Esophagus mucosa (tissue), 1 donor: ENCODE data around the gene CAMK2N2. TPM values are rescaled to one million over a fixed set of nuclear protein-coding genes. Genes with fewer than 3 reads are reported as not detected.
A peak's percentile ranks its signal among the peaks of the same experiment; 100 is the strongest.
"Not testable (repeated sequence)": the region's sequence is repeated elsewhere in the genome, so short reads cannot be mapped to it uniquely, and the experiment has no call there.

Experiments
- ATAC-seq: fragments of 200-7000 bp; cut with Tn5 transposase; one replicate; pipeline ENCODE4 v1.9.1; 2020
- total RNA-seq: library from RNA; stranded (reverse); gene quantifications from one replicate; pipeline ENCODE4 v1.2.4, GENCODE V29; 2023
- donor health status: DM: yes; HTN: yes; CAD: no.

The CAMK2N2 gene
- total RNA-seq, 1 donor from 2014 or later, result 0.24 TPM

DNA sequence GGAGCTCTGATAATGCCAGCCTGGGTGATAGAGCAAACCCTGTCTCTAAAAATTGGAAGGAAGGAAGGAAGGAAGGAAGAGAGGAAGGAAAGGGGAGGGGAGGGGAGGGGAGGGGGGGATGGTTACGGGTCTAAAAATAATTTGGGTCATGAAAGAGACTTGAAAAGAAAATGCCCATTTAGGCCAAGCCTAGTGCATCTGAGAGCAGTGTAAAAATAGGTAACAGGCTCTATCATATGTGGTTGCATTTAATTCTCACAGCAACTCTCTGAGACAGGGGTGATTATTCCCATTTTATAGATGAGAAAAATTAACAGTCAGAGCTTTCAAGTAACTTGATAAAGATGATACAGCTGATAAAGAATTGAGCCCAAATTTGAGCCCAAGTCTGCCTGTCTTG is 10.9 kb upstream of the CAMK2N2 start:
- ATAC-seq, result no peak

DNA sequence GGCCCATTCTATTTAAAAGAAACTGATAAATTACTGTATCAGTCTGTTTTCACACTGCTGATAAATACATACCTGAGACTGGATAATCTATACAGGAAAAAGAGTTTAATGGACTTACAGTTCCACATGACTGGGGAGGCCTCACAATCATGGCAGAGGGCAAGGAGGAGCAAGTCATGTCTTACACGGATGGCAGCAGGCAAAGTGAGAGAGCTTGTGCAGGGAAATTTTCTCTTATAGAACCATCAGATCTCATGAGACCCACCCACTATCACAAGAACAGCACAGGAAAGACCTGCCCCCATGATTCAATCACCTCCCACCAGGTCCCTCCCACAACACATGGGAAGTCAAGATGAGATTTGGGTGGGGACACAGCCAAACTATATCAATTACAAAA is 5.9 kb upstream of the CAMK2N2 start:
- ATAC-seq, result not testable (repeated sequence)

DNA sequence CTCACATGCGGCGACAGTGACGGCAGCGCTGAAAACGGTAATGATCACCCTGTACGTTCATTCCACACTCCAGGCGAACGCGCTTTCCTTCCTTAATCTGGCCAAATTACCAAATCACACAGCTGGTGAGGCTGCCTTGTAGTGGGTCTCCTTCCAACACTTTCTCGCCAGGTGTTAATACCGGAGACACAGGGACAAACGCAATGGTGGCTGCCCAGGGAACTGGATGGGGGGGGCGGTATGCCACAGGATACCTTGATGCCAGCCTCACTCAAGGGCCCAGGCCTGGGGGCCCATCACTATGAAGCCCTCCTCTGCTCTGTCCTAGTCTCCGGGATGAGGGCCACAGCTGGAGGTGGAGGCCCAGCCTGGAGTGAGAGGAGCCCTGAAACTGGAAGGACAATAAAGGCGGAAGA is 1.4 kb upstream of the CAMK2N2 start:
- no peak for ATAC-seq

DNA sequence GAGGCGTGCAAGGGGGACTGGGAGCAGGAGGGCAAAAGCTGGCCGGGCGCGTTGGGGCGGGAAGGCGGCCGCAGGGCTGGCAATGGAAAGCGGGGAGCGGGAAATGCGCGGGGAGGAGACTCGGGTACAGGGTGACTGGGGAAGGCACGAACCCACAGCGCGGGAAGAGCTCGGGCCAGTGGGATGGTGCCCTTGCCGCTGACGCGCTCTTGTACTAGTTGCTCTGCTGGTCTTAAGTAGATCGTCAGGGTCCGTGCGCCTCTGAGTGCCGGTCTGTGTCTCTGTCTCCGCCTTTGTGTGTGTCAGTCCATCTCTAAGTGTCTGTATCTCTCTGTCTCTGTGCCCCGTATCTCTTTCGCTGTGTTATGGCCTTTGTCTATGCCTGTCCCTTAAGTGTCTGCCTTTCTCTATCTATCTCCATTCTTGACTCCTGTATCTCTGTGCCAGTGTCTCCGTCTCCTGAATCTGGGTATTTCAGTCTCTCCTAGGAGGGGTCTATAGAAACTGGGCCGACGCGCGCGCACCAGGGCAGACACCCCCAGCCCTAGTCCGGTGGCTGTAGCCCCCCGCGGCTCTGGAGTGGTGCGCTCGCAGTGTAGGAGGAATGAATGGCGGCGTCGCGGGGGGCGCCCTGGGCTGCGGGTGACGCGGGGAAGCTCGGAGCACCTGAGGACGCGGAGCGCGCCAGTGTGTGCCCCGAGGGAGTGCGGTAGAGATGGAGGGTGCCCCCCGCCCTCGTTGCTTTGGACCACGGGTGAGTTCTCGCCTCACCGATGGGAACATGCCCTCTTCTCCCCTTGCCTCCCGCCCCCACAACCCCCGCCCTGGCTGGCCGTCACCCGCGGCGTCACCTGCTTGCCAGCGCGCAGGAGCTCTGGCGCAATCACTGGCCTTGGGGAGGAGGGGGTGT is 756 bp upstream of the CAMK2N2 start:
- ATAC-seq, result peak; percentile 9

DNA sequence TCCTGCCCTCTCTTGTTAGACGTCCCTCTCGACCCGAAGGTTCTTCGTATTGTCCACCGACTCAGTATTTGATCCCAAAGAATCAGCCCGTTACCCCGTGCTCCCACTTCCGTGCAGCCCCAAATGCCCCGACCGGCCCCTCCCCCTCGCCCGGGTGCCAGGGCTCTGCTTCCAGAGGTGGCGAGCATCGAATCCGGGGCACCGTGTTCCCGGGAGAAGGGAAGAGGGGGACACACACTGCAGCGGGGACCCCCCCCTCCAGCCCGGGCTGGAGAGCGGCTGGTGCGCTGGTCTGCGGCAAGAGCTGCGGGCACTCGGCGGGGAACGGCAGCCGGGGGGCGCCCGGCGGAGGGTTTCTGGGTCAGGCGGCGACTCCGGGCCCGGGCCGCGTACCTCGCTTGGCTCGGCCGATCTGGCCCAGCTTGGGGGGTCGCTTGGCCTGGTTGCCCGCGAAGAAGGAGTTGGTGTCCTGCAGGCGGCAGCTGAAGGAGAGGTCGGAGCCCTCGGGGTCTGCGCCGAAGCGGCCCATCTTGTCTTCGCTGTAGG is 556 bp downstream of the CAMK2N2 start:
- no peak for ATAC-seq

DNA sequence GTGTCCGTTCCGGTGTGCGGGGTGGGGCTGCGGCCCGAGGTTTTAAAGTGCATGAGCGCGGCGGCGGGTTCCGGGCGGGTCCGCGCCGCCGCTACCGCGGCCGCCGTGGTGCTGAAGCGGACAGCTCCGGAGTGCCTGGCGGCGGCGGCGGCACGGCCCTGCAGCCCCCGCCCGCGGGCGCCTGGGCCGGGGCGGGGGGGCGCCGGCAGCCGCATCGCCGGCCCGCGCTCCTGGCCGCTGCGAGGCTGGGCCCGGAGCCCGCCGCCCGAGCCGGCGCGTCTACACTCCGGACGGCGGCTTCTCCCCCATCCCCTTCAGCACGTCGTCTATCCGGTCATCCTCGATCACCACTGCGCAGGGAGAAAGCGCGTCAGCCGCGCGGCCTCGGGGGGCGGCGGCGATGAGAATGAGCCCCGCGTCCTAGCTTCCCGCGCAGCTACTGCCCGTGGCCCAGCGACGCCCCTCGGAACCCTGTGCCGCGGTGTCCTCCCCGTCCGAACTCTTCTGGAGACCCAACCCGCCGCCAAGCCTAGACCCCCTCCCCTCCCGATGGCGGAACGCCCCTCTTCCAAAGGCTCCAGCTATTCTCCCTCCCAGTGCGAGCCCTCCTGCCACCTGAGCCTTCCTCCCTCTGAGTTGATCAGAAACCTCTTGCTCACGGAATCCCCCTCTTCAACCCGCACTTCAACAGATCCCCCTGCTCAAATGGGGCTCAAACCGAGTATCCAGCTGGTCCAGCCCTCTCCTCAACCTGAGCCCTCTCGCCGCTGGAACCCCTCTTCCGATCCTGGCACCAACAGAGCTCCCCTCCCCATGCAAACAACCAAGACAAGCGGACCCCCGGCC is 1.3 kb downstream of the CAMK2N2 start:
- peak; percentile 39 for ATAC-seq

DNA sequence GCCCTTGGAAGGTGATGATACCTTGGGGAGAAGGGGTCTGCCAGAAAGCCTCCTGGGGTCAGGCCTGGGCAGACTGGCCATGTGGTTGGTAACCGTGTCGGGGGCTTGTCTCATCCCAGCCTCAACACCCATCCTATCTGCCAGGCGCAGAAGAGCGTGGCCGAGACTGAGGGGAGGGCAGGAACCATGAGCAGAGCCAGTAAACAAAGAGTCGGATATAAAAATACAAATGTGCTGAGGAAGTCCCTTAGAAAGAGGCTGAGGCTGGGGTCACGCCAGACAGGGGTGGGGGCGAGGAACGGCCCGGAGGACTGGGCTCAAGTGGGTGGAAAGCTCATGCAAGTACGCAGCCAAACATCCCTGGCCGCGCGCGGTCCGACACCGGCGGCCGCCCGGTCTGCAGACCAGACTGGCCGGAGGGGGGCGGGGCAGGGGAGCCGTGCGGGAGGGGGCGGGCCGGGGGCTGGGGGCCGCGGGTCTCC is 1.9 kb downstream of the CAMK2N2 start:
- ATAC-seq, result no peak

DNA sequence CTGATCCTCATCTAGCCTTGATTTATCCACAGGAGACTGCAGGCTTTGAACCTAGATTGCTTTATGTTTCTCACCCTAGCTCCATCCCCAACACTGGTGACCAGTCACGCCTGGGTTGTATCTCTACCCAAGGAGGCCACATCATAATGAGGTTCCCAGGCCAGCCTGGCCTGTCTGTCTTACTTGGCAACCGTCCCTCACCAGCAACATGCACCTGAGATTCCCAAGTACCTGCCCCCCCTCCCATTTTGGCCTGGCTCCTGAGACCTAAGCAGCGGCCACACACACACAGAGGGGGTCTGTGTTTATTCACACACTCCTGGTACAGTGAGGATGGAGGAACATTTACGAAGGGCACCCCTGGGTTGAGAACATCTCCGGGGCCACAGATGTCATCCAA is 2.4 kb downstream of the CAMK2N2 start:
- no peak for ATAC-seq

DNA sequence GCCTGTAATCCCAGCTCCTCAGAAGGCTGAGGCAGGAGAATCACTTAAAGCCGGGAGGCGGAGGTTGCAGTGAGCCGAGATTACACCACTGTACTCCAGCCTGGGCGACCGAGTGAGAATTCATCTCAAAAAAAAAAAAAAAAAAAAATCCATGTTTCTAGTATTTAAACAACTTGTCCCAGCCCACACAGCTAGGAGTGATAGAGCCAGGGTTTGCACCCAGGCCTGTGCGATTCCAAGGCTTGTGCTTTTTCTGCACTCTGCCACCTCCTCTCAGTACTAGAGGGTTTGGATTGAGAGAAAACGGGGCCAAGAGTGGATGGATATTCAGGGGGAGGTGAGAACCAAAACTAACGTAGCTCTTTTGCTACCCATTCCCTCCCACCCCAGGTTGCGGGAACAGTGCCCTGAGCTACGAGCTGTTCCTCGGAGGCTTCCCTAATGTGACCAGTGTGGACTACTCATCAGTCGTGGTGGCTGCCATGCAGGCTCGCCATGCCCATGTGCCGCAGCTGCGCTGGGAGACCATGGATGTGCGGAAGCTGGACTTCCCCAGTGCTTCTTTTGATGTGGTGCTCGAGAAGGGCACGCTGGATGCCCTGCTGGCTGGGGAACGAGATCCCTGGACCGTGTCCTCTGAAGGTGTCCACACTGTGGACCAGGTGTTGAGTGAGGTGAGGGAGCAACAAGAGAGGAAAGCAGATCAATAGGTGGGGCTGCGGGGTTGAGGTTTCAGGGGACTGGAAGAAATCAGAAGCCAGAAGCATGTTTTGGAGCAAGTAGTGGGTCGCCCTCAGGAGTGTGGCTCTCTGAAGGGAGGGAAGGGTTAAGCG is 4.1 kb downstream of the CAMK2N2 start:
- no peak for ATAC-seq

DNA sequence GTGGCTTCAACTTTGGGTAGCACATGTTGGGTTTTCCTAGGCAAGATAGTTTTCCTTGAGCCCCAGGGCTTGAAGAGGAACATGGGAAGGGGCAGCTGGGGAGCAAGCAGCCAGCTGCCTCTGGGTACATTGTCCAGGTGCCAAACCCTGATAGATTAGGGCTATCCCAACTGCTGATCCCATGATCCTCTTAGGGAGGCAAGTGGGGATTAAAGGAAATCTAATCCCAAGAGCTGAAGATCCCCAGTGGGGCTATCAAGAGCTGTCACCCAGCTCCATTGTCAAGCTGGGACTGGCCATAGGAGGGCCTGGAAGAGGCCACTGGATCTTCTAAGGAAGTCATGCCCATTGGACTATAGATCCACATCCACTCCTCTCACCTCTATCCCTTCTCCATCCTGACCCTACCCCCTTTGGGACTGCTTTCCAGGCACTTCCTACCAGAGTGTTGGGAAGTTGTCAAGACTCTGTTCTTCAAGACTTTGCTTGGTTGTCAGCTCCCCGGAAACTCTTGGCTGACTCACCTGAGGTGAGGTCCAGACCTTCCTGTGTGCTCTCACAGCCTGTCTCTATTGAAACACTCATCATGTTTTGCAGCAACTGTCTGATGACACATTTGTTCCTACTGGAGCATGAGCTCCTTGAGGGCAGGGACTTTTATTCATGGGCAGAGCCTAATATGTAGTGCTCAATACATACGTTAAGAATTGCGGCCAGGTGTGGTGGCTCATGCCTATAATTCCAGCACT is 5.9 kb downstream of the CAMK2N2 start:
- ATAC-seq, result peak; percentile 77

DNA sequence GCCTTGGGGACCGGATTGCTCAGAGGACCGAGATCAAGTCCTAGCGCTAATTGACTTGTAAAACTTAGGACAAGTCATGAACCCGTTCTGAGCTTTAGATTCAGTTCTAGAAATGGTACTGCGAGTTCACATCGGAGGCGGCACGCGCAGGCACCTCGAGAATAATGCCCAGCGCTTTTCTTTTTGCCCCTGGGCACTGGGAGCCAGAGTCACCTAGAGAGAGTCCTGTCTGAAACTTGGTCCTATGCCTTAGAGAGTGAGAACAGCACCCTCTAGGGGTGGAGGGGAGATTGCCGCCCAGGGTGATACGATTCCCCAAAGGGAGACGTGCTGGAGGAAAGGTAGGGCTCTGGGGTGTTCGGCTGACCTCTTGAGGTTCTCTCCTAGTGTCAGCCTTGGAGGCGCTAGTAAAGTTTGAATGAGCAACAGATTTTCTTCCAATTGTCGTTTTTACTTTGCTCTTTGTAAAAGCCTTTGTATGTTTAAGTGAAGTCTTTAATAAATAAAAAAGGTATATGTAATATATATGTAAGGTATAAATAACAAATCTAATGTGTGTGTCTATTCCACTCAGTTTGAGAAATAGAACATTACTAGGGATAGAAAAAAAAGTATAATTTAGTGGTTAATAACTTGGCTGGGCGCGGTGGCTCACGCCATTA is 11.1 kb downstream of the CAMK2N2 start:
- peak; percentile 86 for ATAC-seq

DNA sequence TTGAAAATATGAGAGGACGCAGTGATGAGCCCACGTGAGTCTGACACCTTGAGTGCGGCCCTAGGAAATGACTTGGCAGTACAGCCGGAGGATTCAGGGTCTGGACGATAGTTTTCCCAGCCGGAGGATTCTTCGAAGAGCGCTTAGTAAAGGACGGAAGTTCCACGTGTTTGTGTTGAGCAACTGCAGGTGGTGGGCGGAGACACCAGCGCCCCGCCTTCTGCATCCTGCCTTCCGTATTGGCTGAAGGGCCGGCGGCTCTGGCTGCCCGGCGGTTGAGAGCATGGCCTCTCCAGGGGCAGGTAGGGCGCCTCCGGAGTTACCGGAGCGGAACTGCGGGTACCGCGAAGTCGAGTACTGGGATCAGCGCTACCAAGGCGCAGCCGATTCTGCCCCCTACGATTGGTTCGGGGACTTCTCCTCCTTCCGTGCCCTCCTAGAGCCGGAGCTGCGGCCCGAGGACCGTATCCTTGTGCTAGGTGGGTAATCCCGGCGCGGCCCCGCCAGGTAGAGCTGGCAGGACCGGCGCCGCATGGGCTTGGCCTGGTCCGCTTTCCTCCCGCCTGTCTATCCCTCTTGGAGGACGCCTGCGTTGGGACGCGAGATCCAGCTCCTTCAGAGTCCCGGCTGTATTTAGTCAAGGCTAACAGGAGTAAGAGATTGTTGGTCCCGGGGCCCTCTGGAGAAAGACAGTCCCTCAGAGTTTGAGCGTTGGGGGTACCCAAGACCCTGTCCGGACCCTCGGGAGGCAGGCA is 11.8 kb downstream of the CAMK2N2 start, which contains the start of gene EEF1AKMT4:
TSS of gene EEF1AKMT4 (plus strand) at position 261 of the 755 bp plus-strand sequence. CDS start at position 284, 23 bp downstream.
- peak; percentile 97 for ATAC-seq

DNA sequence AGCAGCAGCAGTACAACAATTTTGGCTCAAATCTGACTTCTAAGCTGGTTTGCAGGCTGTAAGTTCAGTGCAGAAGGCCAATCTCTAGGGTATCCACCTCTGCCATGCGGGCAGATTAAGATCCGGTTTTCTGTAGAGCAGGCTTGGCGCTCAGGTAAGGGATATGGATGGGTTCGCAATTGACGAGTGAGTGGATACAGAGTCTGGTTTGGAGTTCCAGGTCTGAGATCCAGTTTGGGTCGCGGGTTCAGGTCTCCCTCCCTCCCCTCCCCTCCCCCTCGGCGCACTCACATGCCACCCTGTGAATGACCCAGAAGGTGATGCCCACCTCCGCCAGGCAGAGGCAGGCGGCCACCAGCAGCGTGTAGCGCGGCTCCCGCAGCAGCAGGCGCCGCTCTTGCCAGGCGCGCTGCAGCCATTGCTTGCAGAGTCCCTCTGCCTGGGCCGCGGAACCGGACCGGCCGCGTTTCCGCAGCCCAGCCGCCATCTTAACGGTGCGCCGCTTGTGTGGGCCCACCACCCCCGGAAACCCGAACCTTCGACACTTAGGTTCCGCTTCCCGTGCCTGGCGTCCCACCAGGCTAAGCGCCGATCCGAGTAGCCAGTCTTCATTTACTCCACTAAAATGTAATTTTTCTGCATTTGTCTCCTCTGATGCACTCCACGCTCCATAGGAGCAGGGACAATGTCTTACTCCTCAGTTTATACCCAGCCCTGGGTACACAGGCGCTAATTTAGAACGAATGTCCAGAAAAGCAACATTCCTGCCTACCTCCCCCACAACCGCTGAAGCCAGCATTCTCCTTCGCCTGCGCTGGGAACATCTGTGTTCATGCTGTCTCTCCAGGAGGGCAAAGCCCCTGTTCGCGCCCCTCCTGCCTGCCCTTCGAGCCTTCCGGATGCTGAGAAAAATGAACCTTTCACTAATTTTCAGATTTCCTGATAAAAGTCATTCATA is 12.6 kb downstream of the CAMK2N2 start, which contains the start of gene ALG3:
TSS of gene ALG3 (minus strand) at position 509 of the 958 bp plus-strand sequence. CDS start at position 487, 22 bp downstream.
- ATAC-seq, result peak; percentile 85

DNA sequence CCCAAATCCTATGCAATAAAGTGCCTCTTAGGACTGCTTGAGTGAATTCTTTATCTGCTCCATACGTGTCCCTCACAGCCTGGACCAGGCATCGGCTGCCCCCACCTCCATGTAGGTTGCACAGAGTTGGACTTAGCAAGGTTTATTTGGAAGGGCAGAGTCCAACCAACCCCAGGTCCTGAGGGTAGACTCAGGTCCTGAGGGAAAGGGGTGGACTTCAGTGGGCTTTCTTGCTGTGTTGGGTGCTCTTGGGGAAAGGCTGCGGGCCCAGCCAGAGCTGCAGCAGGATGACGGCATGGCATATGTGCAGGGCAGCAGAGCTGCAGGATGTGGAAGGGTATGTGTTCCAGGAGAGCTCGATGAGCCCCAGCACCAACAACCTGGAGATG is 19.1 kb downstream of the CAMK2N2 start:
- ATAC-seq, result no peak

DNA sequence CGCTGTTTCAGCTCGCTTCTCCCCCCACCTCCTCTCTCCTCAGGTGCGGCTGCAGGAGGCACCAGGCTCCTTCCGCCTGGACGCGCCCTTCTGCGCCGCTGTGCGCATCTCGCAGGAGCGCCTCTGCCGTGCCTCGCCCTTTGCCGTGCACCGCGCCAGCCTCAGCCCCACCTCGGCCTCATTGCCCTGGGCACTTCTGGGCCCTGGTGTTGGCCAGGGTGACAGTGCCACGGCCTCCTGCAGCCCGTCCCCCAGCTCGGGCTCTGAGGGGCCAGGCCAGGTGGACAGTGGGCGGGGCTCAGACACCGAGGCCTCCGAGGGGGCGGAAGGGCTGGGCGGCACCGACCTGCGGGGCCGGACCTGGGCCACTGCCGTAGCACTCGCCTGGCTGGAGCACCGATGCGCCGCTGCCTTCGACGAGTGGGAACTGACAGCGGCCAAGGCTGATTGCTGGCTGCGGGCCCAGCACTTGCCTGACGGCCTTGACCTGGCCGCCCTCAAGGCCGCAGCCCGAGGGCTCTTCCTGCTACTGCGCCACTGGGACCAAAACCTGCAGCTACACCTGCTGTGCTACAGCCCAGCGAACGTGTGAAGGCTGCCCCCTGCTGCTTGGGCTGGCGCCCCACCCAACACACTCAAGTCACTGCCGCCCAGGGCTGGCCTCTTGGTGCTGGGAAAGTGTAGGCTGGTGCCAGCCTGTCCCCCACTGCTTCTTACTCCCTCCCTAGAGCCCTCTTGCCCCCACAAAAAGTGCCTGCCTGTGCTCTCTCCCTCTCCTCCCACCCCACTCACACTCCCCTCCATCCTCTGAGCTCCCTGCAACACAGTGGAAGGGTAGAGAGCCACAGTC is 19.7 kb downstream of the CAMK2N2 start:
- ATAC-seq, result peak; percentile 87

DNA sequence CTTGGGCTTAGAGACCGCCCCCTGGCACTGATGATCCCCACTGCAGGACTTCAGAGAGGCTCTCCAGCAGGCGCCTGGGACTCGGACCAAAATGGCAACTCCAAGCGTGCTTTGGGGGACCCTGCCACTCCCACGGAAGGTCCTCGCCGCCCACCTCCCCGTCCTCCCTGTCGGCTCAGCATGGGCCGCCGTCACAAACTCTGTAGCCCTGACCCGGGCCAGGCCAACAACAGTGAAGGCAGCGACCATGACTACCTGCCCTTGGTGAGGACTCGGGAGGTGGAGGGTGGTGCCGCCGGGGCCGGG is 20.3 kb downstream of the CAMK2N2 start:
- ATAC-seq, result no peak

DNA sequence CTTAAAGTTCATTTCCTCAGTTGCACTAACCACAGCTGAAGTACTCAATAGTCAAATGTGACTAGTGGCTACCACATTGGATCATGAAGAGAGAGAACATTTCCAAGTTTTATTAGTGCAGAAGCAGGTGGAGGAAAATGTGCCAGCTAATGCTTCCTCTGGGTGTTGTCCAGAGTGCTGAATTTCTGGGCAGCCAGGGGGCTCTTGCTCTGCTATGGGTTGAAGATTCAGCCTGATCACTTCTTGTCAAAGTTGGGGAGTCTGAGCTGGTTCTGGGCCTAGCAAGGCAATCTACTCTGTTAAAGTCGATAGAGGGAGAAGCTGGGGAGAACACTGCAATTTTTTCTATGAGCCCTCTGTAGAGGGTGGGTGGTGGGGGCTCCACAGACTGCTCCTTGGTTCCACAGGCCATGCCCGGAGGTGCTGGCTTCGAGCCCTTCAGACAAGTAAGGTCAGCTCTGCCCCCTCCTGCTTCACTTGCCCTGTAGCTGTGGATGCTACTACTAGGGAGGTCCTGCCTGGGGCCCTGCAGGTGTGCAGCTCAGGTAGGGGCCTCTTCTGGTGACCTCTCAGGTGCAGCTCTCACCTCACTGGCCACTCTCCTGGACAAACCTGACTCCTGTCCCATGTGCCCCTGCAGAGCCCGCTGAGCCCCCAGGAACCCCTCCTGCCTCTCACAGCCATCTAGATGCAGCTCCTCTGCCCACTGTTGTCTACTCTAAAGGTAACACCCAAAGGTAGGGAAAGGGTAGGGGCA is 20.8 kb downstream of the CAMK2N2 start:
- ATAC-seq, result no peak
